AG08396 (cell line): ENCODE data around the gene ANKRD55.
"Not testable (repeated sequence)": the region's sequence is repeated elsewhere in the genome, so short reads cannot be mapped to it uniquely, and the experiment has no call there.

Experiments used
- DNase-seq: peaks from one replicate; pipeline ENCODE4 v3.0.0; 2012; ENCODE audit warnings: low spot score, mixed read lengths

Gene ANKRD55

GRCh38 chr5:56207537-56207936, 25.6 kb downstream of the ANKRD55 start:
- no peak for DNase-seq

GRCh38 chr5:56206126-56206910, 26.8 kb downstream of the ANKRD55 start:
- DNase-seq = peak; percentile 41

GRCh38 chr5:56203936-56204335, 29.2 kb downstream of the ANKRD55 start:
- DNase-seq = not testable (repeated sequence)

- DNase-seq = no peak
Observed at GRCh38 chr5:56202483-56202882, 30.6 kb downstream of the ANKRD55 start.

- DNase-seq = not testable (repeated sequence)
Observed at GRCh38 chr5:56201762-56202261, 31.3 kb downstream of the ANKRD55 start.

GRCh38 chr5:56200971-56201666, 32.0 kb downstream of the ANKRD55 start:
- DNase-seq = peak; percentile 76

GRCh38 chr5:56195016-56195415, 38.1 kb downstream of the ANKRD55 start:
- no peak for DNase-seq

- no peak for DNase-seq
Observed at GRCh38 chr5:56192246-56192645, 40.9 kb downstream of the ANKRD55 start.

- DNase-seq = no peak
Observed at GRCh38 chr5:56191656-56192055, 41.5 kb downstream of the ANKRD55 start.

GRCh38 chr5:56190497-56190896, 42.6 kb downstream of the ANKRD55 start:
- no peak for DNase-seq

- DNase-seq = no peak
Observed at GRCh38 chr5:56185768-56186311, 47.3 kb downstream of the ANKRD55 start.

- DNase-seq = peak; percentile 52
Observed at GRCh38 chr5:56183506-56183905, 49.6 kb downstream of the ANKRD55 start.

- no peak for DNase-seq
Observed at GRCh38 chr5:56179442-56179841, 53.7 kb downstream of the ANKRD55 start.

GRCh38 chr5:56178823-56179222, 54.3 kb downstream of the ANKRD55 start:
- DNase-seq = no peak

GRCh38 chr5:56176871-56177533, 56.1 kb downstream of the ANKRD55 start:
- DNase-seq = no peak

GRCh38 chr5:56176155-56176798, 56.9 kb downstream of the ANKRD55 start:
- DNase-seq = peak; percentile 38

- DNase-seq = peak; percentile 53
Observed at GRCh38 chr5:56175488-56175887, 57.6 kb downstream of the ANKRD55 start.

- DNase-seq = no peak
Observed at GRCh38 chr5:56175021-56175420, 58.1 kb downstream of the ANKRD55 start.

- no peak for DNase-seq
Observed at GRCh38 chr5:56172241-56172640, 60.9 kb downstream of the ANKRD55 start.

- peak; percentile 41 for DNase-seq
Observed at GRCh38 chr5:56170557-56170956, 62.6 kb downstream of the ANKRD55 start.

GRCh38 chr5:56169949-56170348, 63.2 kb downstream of the ANKRD55 start:
- no peak for DNase-seq

GRCh38 chr5:56169281-56169680, 63.8 kb downstream of the ANKRD55 start:
- DNase-seq = no peak
